ENCODE results near the gene MAP3K7.
A peak's percentile ranks its signal among the peaks of the same experiment; 100 is the strongest.

Gene MAP3K7

DNA sequence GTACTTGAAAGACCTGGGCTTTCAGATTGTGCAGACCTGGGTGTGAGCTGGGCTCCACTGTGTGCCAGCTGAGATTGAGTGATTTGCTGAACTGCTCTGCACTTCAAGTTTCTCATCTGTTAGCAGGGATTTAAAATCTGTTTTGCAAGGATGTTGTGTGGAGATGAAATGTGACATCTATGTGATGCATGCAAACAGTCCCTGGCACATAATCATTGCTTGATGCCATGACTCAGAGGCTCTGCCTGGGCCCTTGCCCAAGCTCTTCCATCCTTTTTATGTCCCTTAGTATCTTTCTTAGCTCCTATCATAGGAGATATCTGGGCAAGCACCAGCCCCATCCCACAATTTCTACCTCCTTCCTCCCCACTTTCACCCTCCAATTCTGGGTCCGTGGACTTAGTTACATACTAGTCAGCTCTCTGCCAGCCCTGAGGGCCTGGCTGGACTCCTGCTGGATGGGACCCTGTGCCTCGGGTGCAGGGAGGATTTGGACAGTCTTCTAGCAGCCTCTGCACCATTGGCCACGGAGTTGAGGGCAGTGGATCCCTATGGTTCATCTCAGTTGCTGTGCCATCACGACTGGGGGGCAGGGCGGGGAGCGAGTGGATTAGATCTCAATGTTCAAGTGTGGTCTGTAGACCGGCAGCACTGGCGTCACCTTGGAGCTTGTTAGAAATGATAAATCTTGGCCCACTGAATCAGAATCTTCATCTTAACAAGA lies 103.6 kb downstream of the MAP3K7 start:
- DNase-seq, result no peak

DNA sequence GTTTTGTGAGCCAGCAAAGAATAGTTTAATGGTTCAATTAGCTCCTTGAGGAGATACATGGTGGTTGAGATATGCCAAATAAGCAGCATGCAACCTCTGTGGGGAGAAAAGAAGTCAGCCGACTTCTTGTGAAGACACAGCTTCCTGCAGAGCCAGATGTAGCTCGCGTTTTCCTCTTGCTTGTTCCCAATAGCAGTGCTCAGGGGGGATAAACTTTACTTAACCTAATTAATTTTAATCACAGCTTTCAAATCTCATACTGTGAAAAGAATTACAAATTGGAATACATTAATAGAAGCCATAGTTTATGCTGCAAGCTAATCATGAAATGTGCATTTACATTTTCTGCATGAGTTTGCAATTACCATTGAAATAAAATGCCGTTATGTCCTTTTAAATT lies 106.2 kb downstream of the MAP3K7 start:
- DNase-seq, result no peak

DNA sequence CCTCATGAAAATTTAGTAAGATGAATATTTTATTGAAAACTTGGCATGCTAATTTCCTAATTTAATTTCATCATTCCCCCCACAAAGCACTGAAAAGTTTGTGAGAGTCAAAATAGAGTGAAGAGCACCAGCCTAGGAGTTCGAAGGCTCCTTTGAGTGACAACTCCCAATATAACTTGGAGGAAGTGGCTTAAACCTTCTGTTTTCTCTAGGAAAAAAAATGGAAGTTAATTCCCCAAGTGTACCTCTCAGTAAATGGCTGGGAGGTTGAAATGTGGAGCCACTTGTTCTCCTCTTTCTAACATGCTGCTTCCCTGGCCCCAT lies 107.3 kb downstream of the MAP3K7 start:
- DNase-seq, result no peak

GRCh38 chr6:90478789-90479602 lies 107.9 kb downstream of the MAP3K7 start:
- DNase-seq, result peak; percentile 71

DNA sequence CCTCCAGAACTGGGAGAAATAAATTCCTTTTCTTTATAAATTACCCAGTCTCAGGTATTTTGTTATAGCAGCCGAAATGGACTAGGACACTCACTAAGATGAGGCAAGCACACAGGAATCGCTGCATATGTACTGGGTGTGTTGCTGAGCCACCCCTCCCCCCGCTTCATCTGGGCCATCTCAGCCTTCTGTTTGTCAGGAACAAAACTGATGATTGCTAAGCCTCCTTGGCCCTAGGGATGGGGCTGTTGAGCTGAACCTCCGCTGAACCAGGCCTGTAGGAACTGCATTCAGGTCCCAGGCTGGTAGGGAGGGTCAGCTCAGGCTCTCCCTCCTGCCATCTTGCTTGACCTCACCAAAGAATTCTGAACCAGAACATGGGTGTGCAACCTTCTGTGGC lies 108.6 kb downstream of the MAP3K7 start:
- no peak for DNase-seq

DNA sequence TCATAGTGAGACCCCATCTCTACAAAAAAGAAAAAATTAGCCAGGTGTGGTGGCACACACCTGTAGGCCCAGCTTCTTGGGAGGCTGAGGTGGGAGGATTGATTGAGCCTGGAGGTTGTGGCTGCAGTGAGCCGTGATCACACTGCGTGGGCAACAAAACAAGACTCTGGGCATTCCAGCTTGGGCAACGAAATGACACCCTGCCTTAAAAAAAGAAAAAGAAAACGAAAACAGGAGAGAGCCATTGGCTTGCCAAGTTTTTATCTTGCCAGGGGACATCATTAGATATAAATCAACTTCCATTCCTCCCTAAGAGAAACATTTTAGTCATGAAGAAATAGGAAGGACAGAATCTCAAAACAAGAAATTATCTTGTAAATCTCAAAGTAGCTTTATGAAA lies 109.5 kb downstream of the MAP3K7 start:
- DNase-seq, result no peak

GRCh38 chr6:90472716-90473115 lies 114.2 kb downstream of the MAP3K7 start:
- no peak for DNase-seq

GRCh38 chr6:90471263-90471662 lies 115.6 kb downstream of the MAP3K7 start:
- DNase-seq, result no peak

GRCh38 chr6:90469906-90470305 lies 117.0 kb downstream of the MAP3K7 start:
- no peak for DNase-seq

- DNase-seq, result no peak
Observed at GRCh38 chr6:90468859-90469258, 118.0 kb downstream of the MAP3K7 start.

GRCh38 chr6:90468080-90468479 lies 118.8 kb downstream of the MAP3K7 start:
- no peak for DNase-seq

DNA sequence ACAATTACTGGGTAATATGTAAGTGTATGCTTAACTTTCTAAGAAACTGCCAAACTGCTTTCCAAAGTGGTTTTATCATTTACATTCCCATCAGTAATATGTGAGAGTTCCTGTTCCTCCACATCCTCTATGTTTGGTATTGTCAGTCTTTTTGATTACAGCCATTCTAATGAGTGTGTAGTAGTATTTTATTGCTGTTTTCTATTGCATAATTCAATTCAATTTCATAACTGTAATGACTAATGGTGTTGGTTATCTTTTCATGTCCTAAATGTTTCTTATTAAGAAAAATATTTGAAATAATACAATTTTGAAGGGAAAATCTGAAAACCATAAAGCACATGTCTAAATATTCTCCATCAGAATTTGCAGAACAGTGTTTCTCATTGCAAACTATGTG lies 119.3 kb downstream of the MAP3K7 start:
- DNase-seq, result no peak

DNA sequence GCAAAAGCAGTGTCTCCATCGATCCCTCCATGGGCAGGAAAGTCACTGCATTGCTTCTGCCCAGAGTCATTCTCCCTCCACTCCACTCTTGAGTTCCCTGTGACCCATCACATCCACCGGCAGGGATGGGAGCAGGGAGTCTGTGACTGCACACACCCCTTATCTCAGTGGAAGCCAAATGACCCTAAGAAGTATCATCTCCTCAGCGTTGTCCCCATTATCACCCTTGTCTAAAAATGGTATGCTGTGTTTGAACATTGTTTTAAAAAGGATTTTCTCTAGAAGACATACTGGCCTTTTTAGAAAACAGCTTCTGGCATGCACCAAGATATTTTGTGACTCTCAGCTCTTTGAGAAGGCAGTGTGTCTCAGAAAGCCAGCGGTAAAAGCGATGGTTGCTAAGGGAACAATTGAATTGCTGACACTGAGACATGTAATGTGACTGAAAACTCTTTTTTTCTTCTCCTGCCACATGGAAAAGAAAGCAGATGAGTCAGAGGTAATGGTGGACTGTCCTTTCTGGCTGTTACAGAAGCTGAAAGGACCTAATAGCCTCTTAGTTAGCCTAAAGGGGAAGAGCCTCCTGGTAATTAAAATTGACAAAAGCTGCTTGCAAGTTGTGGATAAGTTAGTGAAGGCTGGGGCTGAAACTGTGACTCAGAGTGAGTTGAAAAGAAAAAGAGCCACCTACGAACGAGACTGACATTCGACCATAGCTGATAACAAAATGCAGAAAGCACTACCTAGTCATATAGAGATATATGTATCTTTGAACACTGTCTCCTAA lies 120.5 kb downstream of the MAP3K7 start:
- DNase-seq, result no peak

- no peak for DNase-seq
Observed at GRCh38 chr6:90465686-90466085, 121.2 kb downstream of the MAP3K7 start.

GRCh38 chr6:90464507-90464906 lies 122.4 kb downstream of the MAP3K7 start:
- no peak for DNase-seq

DNA sequence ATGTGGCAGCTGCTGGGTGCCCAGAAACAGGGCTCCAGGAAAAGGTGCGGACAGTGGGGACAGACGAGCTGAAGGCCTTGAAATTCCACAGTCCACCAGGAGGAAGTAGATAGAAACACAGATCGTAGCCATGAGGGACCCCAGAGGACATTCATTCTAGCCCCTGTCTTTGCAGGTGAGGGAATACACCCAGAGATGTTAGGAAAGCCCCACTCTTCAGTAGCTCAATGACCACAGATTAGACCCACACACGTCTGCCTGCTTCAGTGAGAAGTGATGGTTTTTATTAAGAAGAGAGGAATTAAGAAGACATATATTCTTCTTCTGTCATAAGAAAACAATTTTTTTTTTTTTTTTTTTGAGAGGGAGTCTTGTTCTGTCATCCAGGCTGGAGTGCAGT lies 123.0 kb downstream of the MAP3K7 start:
- DNase-seq, result no peak
